H9 (cell line): ENCODE data around the gene OR2T4. TPM values are rescaled to one million over a fixed set of nuclear protein-coding genes. Genes with fewer than 3 reads are reported as not detected.

Source experiments
- DNase-seq: peaks from one replicate; pipeline ENCODE4 v3.0.0-alpha.2; 2017
- H2AFZ ChIP-seq: one replicate; pipeline ENCODE4 v1.6.1; 2013; ENCODE audit warnings: mild to moderate bottlenecking, low read length, control low read depth, moderate library complexity
- H2AK5ac ChIP-seq: 2 replicates; pipeline ENCODE4 v1.6.1; 2013; ENCODE audit warnings: low read length, control low read depth, mixed read lengths; ENCODE audit not compliant: insufficient read length
- H2BK120ac ChIP-seq: one replicate; pipeline ENCODE4 v1.6.1; 2013; ENCODE audit warnings: low read depth, mild to moderate bottlenecking, low read length, control low read depth, inconsistent platforms; ENCODE audit not compliant: poor library complexity, severe bottlenecking
- H2BK12ac ChIP-seq: 2 replicates; pipeline ENCODE4 v1.6.1; 2013; ENCODE audit warnings: low read length, control low read depth, mixed read lengths, low read depth; ENCODE audit not compliant: insufficient read length
- H2BK15ac ChIP-seq: 2 replicates; pipeline ENCODE4 v1.6.1; 2013; ENCODE audit warnings: low read depth, low read length, control low read depth
- H2BK20ac ChIP-seq: one replicate; pipeline ENCODE4 v1.6.1; 2013; ENCODE audit warnings: low read depth, mild to moderate bottlenecking, low read length, control low read depth, inconsistent platforms; ENCODE audit not compliant: poor library complexity, severe bottlenecking
- H2BK5ac ChIP-seq: 2 replicates; pipeline ENCODE4 v1.6.1; 2013; ENCODE audit warnings: low read length, control low read depth, mixed read lengths; ENCODE audit not compliant: insufficient read length
- H3K14ac ChIP-seq: 2 replicates; pipeline ENCODE4 v1.6.1; 2013; ENCODE audit warnings: low read length, control low read depth; ENCODE audit not compliant: insufficient read depth
- H3K18ac ChIP-seq: 2 replicates; pipeline ENCODE4 v1.6.1; 2013; ENCODE audit warnings: low read depth, mild to moderate bottlenecking, mixed read lengths, low read length, control low read depth; ENCODE audit not compliant: insufficient read length
- H3K23ac ChIP-seq: 2 replicates; pipeline ENCODE4 v1.6.1; 2013; ENCODE audit warnings: low read length, control low read depth, mixed read lengths, low read depth; ENCODE audit not compliant: insufficient read length
- H3K23me2 ChIP-seq: 2 replicates; pipeline ENCODE4 v1.6.1; 2013; ENCODE audit warnings: low read depth, mild to moderate bottlenecking, mixed read lengths, low read length, control low read depth; ENCODE audit not compliant: insufficient read length, poor library complexity, severe bottlenecking
- H3K27ac ChIP-seq: 2 replicates; pipeline ENCODE4 v1.5.1; 2013; ENCODE audit warnings: low read length, control low read depth, mixed read lengths, low read depth; ENCODE audit not compliant: insufficient read length
- H3K27me3 ChIP-seq: 2 replicates; pipeline ENCODE4 v1.6.1; 2013; ENCODE audit warnings: low read length, control low read depth, inconsistent platforms; ENCODE audit not compliant: insufficient read depth
- H3K4ac ChIP-seq: 2 replicates; pipeline ENCODE4 v1.6.1; 2013; ENCODE audit warnings: low read depth, mild to moderate bottlenecking, control low read depth, inconsistent platforms, low read length, moderate library complexity
- H3K4me1 ChIP-seq: 2 replicates; pipeline ENCODE4 v1.6.1; 2013; ENCODE audit warnings: low read length, control low read depth, inconsistent platforms; ENCODE audit not compliant: insufficient read depth
- H3K4me2 ChIP-seq: 2 replicates; pipeline ENCODE4 v1.6.1; 2013; ENCODE audit warnings: low read length, control low read depth, mixed read lengths; ENCODE audit not compliant: insufficient read length, insufficient read depth
- H3K56ac ChIP-seq: 2 replicates; pipeline ENCODE4 v1.6.1; 2013; ENCODE audit warnings: low read depth, mild to moderate bottlenecking, mixed read lengths, low read length, control low read depth; ENCODE audit not compliant: insufficient read length
- H3K79me1 ChIP-seq: 2 replicates; pipeline ENCODE4 v1.6.1; 2013; ENCODE audit warnings: low read depth, mild to moderate bottlenecking, moderate library complexity, low read length, control low read depth, inconsistent platforms; ENCODE audit not compliant: insufficient read depth, poor library complexity, severe bottlenecking
- H3K79me2 ChIP-seq: 2 replicates; pipeline ENCODE4 v1.6.1; 2013; ENCODE audit warnings: low read length, control low read depth, inconsistent platforms; ENCODE audit not compliant: insufficient read depth
- H3K9ac ChIP-seq: 2 replicates; pipeline ENCODE4 v1.6.1; 2013; ENCODE audit warnings: low read length, control low read depth, mixed read lengths; ENCODE audit not compliant: insufficient read length; ENCODE audit errors: extremely low read depth
- H3K9me3 ChIP-seq: one replicate; pipeline ENCODE4 v1.6.1; 2013; ENCODE audit warnings: low read depth, low read length, inconsistent platforms; ENCODE audit not compliant: control insufficient read depth
- H3T11ph ChIP-seq: one replicate; pipeline ENCODE4 v1.6.1; 2013; ENCODE audit warnings: mild to moderate bottlenecking, low read length, control low read depth, inconsistent platforms
- H4K20me1 ChIP-seq: one replicate; pipeline ENCODE4 v1.6.1; 2013; ENCODE audit not compliant: control insufficient read depth, insufficient read length, insufficient read depth
- H4K5ac ChIP-seq: 2 replicates; pipeline ENCODE4 v1.6.1; 2013; ENCODE audit warnings: low read depth, mild to moderate bottlenecking, mixed read lengths, low read length, control low read depth; ENCODE audit not compliant: insufficient read length
- H4K8ac ChIP-seq: replicated peaks from 2 replicates; pipeline ENCODE4 v1.6.1; 2013; ENCODE audit warnings: low read length, control low read depth, mixed read lengths, low read depth; ENCODE audit not compliant: insufficient read length
- H4K91ac ChIP-seq: 2 replicates; pipeline ENCODE4 v1.6.1; 2013; ENCODE audit warnings: low read depth, mild to moderate bottlenecking, moderate library complexity, mixed read lengths, low read length, control low read depth; ENCODE audit not compliant: insufficient read length
- H3K27ac Mint-ChIP-seq, 3 experiments: 2 replicates in 2 of 3; 3 replicates in 1 of 3; pipeline ENCODE4 v1.8.0; 2020 to 2021; ENCODE audit warnings: mixed read lengths in 3 of 3, mild to moderate bottlenecking in 1 of 3, moderate library complexity in 1 of 3
- H3K27me3 Mint-ChIP-seq: 2 replicates; pipeline ENCODE4 v1.8.0; 2021; ENCODE audit warnings: low read depth, mild to moderate bottlenecking, moderate library complexity, mixed read lengths
- H3K36me3 Mint-ChIP-seq, 3 experiments: 2 replicates in 2 of 3; 3 replicates in 1 of 3; pipeline ENCODE4 v1.8.0; 2020 to 2021; ENCODE audit warnings: low read depth in 3 of 3, mixed read lengths in 3 of 3; ENCODE audit not compliant: insufficient read depth in 1 of 3
- H3K4me1 Mint-ChIP-seq, 2 experiments: 2 replicates each; pipeline ENCODE4 v1.8.0; 2020; ENCODE audit warnings: mixed read lengths in 2 of 2
- H3K4me3 Mint-ChIP-seq, 2 experiments: 2 replicates in 1 of 2; 3 replicates in 1 of 2; pipeline ENCODE4 v1.8.0; 2020 to 2021; ENCODE audit warnings: mild to moderate bottlenecking in 2 of 2, mixed read lengths in 2 of 2, moderate library complexity in 1 of 2
- H3K9me3 Mint-ChIP-seq, 2 experiments: 2 replicates in 1 of 2; 3 replicates in 1 of 2; pipeline ENCODE4 v1.8.0; 2020; ENCODE audit warnings: mild to moderate bottlenecking in 2 of 2, mixed read lengths in 2 of 2, moderate library complexity in 1 of 2
- CTCF ChIP-seq: fragments of 200-600 bp; sonication (generic); conservative IDR thresholded peaks from 3 replicates; pipeline ENCODE4 v1.8.0; 2021; ENCODE audit warnings: antibody characterized with exemption, mild to moderate bottlenecking
- WGBS: extraction: QIAGEN DNeasy Blood & Tissue Kit; methylation state at CpG from one replicate; pipeline ENCODE4 v1.1.7; 2013; ENCODE audit warnings: missing lambda C conversion rate, low lambda C conversion rate, mixed read lengths; ENCODE audit not compliant: insufficient read length; ENCODE audit errors: extremely low coverage; 5-methylcytosine and 5-hydroxymethylcytosine counted together
- total RNA-seq: library from RNA; stranded (reverse); gene quantifications from 2 replicates; pipeline ENCODE4 v1.2.1, GENCODE V29; 2021

OR2T4 gene
- total RNA-seq, 1 experiment from 2014 or later = not detected

- no peak overlapping the region for H2BK12ac ChIP-seq
- no peak overlapping the region for H2AFZ ChIP-seq
- H3K23me2 ChIP-seq = no peaks in the 10 kb centered on the region
- no CpG with 5 or more reads among the region's 4 CpGs for WGBS
- H3K79me1 ChIP-seq = no peaks in the 10 kb centered on the region
- Mint-ChIP-seq H3K9me3 (peaks cover 92 to 97% of the 10 kb centered on the region in 2 experiments), H3K27me3 (no peaks in the 10 kb centered on the region; the same call in 1 of the 2 replicates), H3K4me3 (no peak overlapping the region), H3K36me3 (peaks cover 3 to 29% (median 18%) of the 10 kb centered on the region in 3 experiments; a peak in 6 of 7 replicates), H3K27ac (no peak overlapping the region), H3K4me1 (no peaks in the 10 kb centered on the region)
- DNase-seq = no peak
- H3K9ac ChIP-seq = no peak overlapping the region
- H4K91ac ChIP-seq = no peak overlapping the region
- no peak overlapping the region for H3K27ac ChIP-seq
- no peak for TF ChIP-seq CTCF
- no peak overlapping the region for H3K14ac ChIP-seq
- no peak overlapping the region for H2BK20ac ChIP-seq
- H3K79me2 ChIP-seq = no peaks in the 10 kb centered on the region
- H3K23ac ChIP-seq = no peak overlapping the region
- H3K4me1 ChIP-seq = no peaks in the 10 kb centered on the region
- H3K4ac ChIP-seq = no peak overlapping the region
- H4K5ac ChIP-seq = no peak overlapping the region
- H2AK5ac ChIP-seq = no peak overlapping the region
- no peak overlapping the region for H3K4me2 ChIP-seq
- no peak overlapping the region for H2BK5ac ChIP-seq
- H3K56ac ChIP-seq = no peak overlapping the region
- H4K20me1 ChIP-seq = no peaks in the 10 kb centered on the region
- H4K8ac ChIP-seq = no peak overlapping the region
- no peak overlapping the region for H3K18ac ChIP-seq
- H3K9me3 ChIP-seq = peaks cover 87% of the 10 kb centered on the region
- no peak overlapping the region for H2BK120ac ChIP-seq
- H3K27me3 ChIP-seq = no peaks in the 10 kb centered on the region
- no peak overlapping the region for H3T11ph ChIP-seq
- no peak overlapping the region for H2BK15ac ChIP-seq
Observed at GRCh38 chr1:248373761-248374160, 12.3 kb downstream of the OR2T4 start.
